ENCODE results near the gene BRMS1.

BRMS1 gene

DNA sequence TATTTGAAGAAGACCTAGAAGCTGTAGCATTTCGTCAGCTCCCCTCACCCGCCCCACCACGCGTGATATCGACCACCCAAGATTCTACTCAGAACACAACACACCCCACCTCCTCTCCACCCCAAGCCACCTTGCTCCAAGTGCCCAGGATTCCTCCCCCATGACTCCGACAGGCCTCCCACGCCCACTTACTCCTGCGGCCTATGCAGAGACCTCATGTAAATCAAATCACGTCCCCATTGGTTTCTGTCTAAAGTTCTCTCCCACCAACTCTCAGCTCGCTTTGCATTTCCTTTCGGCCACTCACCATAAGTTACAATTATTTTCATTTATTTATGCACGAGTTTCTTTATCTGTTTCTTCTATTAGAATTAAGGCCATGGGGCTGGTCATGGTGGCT lies 42.2 kb downstream of the BRMS1 start:
- DNase-seq, result no peak

DNA sequence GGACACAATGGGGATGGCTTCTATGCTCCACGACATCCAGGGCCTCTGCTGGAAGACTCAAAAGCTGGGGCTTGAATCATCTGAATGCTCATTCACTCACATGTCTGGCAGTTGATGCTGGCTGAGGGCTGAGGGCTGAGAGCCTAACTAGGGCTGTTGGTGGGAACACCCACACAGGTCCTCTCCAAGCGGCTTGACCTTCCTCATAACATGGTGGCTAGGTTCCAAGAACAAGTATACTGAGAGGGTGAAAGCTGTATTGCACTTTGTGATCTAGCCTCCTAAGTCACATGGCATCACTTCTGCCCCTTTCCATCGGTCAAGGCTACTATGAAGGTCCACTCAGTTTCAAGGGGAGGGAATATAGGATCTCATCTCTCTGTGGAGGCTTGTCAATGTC lies 45.7 kb downstream of the BRMS1 start:
- no peak for DNase-seq

DNA sequence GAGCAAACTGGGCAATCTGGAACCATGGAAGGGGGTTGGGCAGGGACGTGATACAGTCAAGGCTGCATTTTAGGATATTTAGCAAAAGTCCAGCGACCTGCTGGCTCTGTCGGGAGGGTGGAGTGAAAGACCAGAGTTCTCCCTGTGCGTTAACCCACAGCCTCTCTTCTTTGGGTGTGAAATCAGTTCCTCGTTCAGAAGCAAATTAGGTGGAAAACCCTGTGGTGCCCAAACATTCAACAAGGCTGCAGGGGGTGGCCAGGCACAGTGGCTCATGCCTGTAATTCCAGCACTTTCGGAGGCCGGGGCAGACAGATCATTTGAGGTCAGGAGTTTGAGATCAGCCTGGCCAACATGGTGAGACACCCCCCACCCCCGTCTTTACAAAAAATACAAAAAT lies 47.3 kb downstream of the BRMS1 start:
- DNase-seq, result no peak

DNA sequence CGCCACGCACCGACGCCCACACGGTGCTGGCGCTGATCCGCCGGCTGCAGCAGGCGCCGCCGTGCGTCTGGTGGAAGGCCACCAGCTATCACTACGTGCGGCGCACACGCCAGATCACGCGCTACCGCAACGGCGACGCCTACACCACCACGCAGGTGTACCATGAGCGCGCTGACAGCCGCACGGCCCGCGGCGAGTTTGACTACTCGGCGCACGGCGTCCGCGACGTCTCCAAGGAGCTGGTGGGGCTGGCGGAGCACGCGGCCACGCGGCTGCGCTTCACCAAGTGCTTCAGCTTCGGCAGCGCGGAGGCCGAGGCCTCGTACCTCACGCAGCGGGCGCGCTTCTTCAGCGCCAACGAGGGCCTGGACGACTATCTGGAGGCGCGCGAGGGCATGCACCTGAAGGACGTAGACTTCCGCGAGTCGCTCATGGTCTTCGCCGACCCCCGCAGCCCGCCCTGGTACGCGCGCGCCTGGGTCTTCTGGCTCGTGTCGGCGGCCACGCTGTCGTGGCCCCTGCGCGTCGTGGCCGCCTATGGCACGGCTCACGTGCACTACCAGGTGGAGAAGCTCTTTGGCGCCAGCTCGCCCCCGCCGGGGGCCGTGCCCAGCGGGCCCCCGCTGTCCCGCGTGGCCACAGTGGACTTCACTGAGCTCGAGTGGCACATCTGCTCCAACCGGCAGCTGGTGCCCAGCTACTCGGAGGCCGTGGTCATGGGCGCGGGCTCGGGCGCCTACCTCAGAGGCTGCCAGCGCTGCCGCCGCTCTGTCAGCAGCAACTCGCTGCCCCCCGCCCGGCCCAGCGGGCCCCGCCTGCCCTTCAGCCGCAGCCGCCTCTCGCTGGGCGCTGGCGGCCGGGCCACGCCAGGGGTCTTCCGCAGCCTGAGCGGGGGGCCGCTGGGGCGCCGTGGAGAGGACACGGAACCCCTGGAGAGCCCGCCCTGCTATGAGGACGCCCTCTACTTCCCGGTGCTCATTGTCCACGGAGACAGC lies 50.0 kb downstream of the BRMS1 start:
- DNase-seq, result no peak

DNA sequence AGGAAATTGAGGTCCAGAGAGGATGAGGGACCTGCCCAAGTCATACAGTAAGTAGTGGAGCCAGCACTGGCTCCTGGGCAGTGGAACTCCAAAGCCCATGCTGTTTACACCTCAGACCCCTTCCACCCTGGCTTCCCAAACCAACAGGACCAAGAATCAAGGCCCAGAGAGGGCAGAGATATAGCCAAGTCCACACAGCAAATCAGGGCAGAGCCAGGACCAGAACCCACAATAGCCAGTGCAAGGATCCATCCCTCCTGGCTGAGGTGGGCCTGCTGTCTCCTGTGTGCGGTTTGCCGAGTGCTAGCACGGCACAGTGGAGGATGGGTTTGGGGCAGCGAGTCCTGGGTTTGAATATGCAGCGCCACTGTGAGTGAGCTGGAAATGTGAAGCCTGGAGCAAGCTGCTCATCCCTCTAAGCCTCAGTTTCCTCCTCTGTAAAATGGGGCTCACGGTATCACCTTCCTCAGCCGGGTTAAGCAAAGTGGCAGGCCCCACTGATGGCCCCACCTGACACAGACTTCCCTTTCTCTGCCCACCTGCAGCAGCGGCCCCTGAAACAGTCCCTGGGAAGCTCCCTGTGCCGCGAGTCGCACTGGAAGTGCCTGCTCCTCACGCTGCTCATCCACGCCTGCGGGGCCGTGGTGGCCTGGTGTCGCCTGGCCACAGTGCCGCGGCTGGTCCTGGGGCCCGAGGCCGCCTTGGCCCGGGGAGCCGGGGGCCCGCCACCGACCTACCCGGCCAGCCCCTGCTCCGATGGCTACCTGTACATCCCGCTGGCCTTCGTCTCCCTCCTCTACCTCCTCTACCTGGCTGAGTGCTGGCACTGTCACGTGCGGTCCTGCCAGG lies 50.9 kb downstream of the BRMS1 start:
- no peak for DNase-seq

DNA sequence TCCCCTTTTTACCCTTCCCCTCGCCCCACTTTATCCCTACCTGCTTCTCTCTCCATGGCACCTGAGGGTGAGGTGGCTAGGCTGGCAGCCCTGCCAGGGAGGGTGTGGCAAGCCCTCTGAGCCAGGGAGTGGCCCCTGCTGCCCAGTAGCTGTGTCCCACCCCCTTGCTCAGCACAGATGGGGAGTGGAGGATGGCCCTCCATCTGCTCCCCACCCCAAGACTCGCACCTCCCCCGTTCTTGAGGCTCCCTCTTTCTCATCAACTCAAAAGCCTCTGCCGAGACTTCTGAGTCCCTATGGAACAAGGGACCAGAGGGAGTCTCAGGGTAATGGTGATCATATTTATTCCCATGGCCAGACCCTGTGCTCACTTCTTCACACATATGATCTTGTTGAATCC lies 51.6 kb downstream of the BRMS1 start:
- DNase-seq, result no peak

DNA sequence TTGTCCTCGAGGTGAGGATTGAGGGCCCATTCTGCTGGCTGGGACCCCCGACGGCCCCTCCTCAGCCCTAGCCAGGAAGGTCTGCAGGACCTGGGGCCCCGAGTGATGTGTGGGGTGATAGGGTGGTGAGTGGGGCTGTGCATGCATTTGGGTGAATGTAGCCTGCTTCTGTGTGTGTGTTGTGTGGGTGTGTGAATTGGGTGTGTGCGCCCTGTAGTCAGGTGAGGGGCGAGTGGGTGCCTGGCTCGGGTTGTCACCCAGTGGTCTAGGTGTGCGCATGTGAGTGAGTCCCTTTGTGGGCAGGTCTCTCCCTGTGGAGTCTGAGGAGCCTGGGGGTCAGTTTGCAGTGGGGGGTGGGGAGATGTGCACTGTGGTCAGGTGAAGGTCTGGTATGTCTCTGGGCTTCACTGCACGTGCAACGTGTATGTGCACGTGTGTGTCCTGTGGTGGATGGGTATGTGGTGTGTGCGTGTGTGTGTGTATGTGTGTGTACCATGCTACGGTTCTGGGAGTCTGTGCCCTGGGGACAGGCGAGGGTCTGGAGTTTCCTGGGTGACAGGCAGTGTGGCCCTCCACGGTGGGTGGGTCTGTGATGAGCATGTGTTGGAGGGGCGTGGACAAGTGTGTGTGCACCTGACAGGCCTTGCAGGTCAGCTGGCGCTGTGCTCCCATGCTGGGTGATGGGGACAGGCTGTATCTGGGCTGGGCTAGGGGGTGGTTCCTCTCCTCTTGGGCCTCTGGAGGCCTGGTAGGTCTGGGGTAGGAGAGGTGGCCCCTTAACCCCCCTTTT lies 52.2 kb downstream of the BRMS1 start:
- no peak for DNase-seq

DNA sequence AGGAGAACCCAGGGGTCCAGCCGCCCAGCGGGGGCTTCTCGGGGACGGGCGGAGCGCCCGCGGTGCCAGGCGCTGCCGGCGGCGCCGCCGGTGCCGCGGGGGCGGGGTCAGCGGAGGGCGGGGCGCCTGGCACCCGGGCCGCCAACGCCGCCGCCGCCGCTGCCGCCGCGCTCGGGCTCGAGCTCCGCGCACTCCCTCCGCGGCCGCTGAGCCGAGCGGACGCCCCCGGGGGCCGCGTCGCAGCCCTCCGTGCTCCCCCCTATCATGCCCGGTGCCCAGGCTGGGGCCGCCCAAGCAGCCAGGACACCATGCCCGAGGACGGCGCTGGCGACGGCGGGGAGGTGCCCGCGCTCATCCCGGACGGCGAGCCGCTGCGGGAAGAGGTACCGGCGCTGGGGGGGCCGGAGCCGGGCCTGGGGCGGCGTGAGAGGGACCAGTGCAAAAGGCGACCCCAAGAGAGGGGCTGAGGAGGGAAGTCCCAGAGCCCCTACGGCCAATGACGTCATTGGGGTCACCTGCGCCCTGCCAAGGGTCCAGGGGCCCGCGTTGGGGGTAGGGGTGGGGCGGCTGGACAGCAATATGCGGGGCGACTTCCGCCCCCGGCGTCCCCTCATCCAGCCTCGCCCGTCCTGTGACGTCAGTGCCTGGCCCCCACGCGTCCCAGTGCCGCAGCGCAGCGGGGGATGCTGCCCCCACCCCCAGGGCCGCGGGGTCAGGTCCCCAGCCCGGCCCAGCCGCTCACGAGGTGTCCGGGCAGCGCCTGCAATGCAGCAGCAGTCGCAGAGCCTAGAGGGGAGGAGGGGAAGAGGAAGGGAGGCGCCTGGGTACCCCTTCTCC lies 53.0 kb downstream of the BRMS1 start, which contains the start of gene TMEM151A:
TMEM151A (plus strand) TSS at position 189 of the 837 bp plus-strand sequence; CDS start at position 309, 120 bp downstream.
- peak; percentile 23 for DNase-seq

DNA sequence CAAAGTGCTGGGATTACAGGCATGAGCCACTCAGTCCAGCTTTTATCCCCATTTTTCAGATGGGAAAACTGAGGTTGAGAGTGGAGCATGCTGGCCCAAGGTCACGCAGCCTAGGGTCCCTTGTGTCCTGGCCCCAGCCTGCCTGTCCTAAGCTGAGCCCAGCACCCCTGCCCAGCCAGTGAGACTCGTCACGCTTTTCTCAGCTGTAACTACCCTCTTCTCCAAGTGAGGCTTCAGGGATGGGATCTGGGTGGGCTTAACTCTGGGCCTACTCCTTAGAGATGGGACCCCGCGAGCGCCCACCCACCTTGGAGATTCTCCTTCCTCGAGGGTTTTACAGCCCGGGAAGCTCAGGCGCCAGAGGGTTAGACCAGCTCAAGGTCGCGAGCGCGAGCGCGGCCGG lies 53.6 kb downstream of the BRMS1 start:
- no peak for DNase-seq

DNA sequence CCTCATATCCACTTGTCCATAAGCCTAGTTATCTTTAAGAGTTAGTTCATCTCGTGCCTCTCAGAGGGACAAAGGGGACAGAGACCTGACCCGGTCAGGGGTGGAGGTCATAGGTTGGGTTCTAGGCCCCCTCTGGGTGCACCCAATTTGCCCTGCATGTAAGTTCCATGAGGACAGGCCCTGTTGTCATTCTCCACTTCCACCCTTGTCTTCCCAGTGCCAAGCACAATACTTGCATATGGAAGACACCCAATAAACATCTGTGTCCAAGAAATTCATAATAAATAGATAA lies 54.6 kb downstream of the BRMS1 start:
- no peak for DNase-seq

DNA sequence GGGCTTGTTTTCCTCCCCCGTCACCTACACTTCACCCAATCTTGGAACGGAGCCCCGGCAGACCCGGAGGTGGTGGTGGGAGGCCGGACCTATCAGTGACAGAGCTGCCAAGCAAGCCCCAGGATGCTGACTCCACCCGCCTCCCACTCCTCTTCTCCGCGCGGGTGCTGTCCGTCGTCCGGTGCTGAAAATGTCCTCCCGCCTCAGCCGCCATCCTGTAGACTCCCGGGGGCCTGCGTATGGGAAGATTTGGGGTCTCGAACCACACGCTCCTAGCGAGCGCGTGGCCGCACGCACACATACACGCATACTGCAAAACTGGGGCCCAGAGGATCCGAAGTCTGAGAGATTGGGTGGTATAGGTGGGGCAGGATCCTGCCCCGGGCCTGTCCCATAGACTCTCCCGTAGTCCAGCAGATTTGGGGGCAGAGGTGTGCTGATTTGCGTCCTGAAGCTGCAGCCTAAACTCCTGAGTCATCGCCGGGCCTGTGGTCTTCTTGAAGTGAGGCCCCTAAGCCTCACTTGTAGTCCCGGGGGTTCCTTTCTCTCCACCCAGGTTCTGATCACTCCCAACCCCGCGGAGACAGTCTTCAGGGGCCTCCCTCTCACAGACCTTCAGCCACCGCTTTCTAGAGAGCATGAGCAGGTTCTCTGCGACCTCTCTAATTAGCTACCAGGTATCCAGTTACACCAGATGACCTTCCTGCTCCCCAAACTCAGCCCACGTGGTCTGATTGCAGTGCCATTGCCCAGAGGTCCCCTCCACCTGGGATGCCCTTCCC lies 55.2 kb downstream of the BRMS1 start:
- peak; percentile 88 for DNase-seq

DNA sequence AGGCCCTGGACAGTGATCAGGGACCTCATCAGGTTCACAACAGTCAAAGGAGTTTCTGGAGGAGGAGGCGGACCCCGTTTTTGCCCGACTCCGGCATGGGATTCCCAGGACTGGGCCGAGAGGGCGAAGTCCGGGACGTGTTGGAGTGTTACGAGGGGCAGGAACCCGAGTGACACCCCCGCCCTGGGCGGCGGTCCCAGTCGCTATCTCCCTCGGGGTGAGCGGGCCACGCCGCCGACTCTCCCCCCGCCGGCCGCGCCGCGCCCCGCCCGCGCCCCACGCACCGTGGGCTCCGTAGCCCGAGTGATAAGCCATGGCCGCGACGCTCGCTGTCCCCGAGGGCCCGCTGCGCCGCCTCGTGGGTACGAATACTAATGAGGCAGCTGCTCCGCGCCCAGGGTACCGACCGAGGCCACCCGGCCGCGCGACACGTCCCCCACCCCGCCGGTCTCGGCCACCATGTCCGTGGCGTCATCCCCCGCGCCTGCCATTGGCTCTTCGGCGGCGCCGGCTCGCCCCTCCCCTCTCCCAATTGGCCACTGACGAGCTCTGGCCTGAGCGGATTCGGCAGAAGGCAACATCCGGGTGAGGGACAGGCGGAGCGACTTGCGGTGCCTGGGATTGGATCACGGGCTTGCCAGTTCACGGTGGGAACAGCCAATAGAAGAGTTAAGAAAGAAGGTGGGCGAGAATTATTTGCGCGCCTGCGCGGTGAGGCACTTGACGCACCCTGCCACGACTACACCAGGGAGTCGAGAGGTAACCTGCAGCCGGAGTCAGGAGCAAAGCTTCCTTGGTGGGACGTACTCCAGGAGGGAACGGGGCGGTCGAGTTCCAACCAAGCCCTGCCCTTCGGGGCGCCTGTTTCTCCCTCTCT lies 56.0 kb downstream of the BRMS1 start, which contains the start of gene YIF1A:
YIF1A (minus strand) TSS at position 473 of the 877 bp plus-strand sequence; CDS start at position 315, 158 bp downstream.
- DNase-seq, result peak; percentile 99

DNA sequence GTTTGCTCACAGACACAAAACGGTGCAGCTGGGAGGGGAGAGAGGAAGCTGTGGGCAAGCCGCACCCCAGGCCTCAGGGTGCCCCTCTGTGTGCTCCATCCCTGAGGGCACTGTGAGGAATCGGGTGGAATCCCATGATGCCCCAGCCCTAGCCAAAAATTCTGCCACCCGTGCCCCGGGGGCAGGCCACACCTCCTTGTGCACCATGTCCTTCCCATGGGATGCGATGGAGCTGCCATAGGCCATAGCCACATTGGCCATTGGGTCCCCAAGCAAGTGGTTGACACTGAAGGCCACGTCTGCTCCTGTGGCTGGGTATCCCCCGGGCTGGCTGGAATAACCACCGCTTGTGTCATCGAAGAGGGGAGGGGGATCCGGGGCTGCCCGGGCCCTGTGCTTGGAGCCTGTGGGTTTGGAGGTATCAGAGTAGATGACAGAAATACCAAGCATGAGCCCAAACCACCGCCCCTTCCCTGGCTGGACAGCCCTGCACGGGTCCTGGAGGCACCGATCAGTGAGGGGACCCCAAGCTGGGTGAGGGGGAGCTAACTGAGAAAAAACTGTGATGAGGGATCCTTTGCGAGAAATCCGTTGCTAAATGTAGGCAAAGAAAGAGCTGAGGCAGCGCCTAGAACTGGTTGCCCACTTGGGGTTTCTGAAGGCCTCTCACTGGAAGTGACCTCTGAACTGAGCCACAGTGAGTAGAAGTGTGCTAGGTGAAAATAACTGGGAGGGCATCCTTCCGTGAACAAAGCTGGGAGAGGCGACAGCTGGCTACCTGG lies 56.8 kb downstream of the BRMS1 start:
- DNase-seq, result no peak

Measured in stimulated activated naive CD4-positive, alpha-beta T cell treated with Interleukin-2 at 50 U/mL for 16 hours (primary cell).